Brain pericyte (primary cell): ENCODE data around the gene VPS72.

ENCODE experiments used
- DNase-seq: peaks from one replicate; pipeline ENCODE4 v3.0.0-alpha.2; 2012; ENCODE audit warnings: low read depth, low spot score

Gene VPS72

GRCh38 chr1:151145304-151146071 is 44.5 kb downstream of the VPS72 start:
- DNase-seq: no peak

GRCh38 chr1:151144474-151145303 is 45.3 kb downstream of the VPS72 start:
- no peak for DNase-seq

- no peak for DNase-seq
These were observed 46.0 kb downstream of the VPS72 start for GRCh38 chr1:151143986-151144385.

GRCh38 chr1:151143057-151143435 is 47.0 kb downstream of the VPS72 start:
- DNase-seq: no peak

GRCh38 chr1:151142411-151143056 is 47.5 kb downstream of the VPS72 start:
- no peak for DNase-seq

GRCh38 chr1:151137789-151138188 is 52.2 kb downstream of the VPS72 start:
- DNase-seq: no peak

- no peak for DNase-seq
These were observed 54.3 kb downstream of the VPS72 start for GRCh38 chr1:151135433-151136385.

GRCh38 chr1:151134991-151135390 is 55.0 kb downstream of the VPS72 start:
- no peak for DNase-seq

GRCh38 chr1:151134396-151134795 is 55.6 kb downstream of the VPS72 start:
- no peak for DNase-seq

GRCh38 chr1:151133018-151133806 is 56.8 kb downstream of the VPS72 start:
- no peak for DNase-seq

- DNase-seq: no peak
These were observed 57.5 kb downstream of the VPS72 start for GRCh38 chr1:151132335-151133017.

GRCh38 chr1:151131701-151132334 is 58.2 kb downstream of the VPS72 start:
- no peak for DNase-seq

- peak; percentile 63 for DNase-seq
These were observed 58.9 kb downstream of the VPS72 start for GRCh38 chr1:151130987-151131586.

- DNase-seq: no peak
These were observed 61.2 kb downstream of the VPS72 start for GRCh38 chr1:151128800-151129199.
